ENCODE data around the gene MCRS1.
"Not testable (repeated sequence)": the region's sequence is repeated elsewhere in the genome, so short reads cannot be mapped to it uniquely, and the experiment has no call there.

Gene MCRS1

DNA sequence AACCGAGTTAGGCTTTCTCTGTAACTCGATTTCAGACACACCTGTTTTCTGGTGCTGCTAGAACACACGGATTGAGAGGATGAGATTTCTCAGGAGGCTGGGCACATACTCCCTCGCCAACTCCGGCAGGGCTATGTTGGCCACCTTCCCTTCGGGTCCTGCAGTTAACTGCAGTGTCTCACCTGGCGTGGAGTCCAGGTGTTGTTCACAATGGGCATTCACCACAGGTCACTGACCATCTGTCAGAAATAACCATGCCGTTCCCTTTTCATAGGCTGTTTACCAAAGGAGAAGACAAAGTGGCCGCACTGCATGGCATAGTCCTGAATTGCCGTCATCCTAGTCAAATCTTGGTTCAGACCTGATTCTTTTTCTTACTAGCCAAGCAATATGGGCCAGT lies 34.6 kb downstream of the MCRS1 start:
- H3K4me3 Mint-ChIP-seq, result no peak overlapping the region

DNA sequence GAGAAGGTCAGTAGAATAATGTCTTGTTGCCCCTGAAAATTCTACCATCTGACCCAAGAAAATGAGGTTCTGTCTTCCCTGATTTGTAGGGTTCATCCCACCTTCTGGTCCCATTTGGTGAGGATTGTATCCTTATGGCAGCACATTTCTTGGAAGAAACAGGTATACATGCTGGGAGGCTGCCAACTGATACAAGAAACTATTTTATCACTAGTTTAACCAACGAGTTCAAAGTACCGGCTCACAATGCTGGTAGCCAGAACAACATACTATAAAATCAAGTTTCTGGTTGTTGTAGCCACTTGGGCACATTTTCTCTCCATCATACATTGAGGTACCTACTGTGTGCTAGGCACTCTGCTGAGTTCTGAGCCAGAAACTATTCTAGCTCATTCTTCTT lies 36.2 kb downstream of the MCRS1 start:
- no peak for ATAC-seq
- no peaks in the 10 kb centered on the region for H3K4me1 Mint-ChIP-seq
- H3K4me3 Mint-ChIP-seq, result no peak overlapping the region
- H3K27ac Mint-ChIP-seq, result no peak overlapping the region
- H3K9me3 Mint-ChIP-seq, result no peaks in the 10 kb centered on the region
- no peak for DNase-seq (ENCODE audit: low spot score in 2 of 2)
- no peaks in the 10 kb centered on the region for H3K36me3 Mint-ChIP-seq

More for the DNA sequence above, 34.6 kb downstream of the MCRS1 start:
- Mint-ChIP-seq H3K36me3 (no peaks in the 10 kb centered on the region), H3K4me1 (no peaks in the 10 kb centered on the region), H3K9me3 (no peaks in the 10 kb centered on the region), H3K27ac (no peak overlapping the region)
- ATAC-seq, result no peak
- DNase-seq (ENCODE audit: low spot score in 2 of 2), result no peak

- no peaks in the 10 kb centered on the region for H3K4me1 Mint-ChIP-seq
- no peak for DNase-seq (ENCODE audit: low spot score in 2 of 2)
- H3K36me3 Mint-ChIP-seq, result no peaks in the 10 kb centered on the region
- H3K9me3 Mint-ChIP-seq, result no peaks in the 10 kb centered on the region
- no peak overlapping the region for H3K4me3 Mint-ChIP-seq
- ATAC-seq, result no peak
- H3K27ac Mint-ChIP-seq, result no peak overlapping the region
Observed at GRCh38 chr12:49529414-49529813, 38.5 kb downstream of the MCRS1 start.

- Mint-ChIP-seq H3K27ac (peak overlapping the region; percentile 40), H3K36me3 (no peaks in the 10 kb centered on the region), H3K4me1 (no peaks in the 10 kb centered on the region), H3K9me3 (no peaks in the 10 kb centered on the region), H3K4me3 (no peak overlapping the region)
- DNase-seq (ENCODE audit: low spot score in 2 of 2) (peak in 1 of 2 donors; percentile 18), ATAC-seq (no peak)
Observed at GRCh38 chr12:49527361-49528130, 40.4 kb downstream of the MCRS1 start.

DNA sequence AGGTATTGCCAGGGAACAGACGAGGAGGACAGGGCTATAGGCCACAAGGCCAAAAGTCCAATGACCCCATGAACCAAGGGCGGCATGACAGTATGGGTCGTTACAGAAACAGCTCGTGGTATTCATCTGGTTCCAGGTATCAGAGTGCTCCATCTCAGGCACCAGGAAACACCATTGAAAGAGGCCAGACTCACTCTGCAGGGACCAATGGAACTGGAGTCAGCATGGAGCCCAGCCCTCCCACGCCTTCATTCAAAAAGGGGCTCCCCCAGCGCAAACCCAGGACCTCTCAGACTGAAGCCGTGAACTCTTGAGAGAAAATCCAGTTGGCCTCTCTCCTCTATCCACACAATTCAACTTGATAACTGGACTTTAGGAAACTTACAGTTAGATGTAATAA lies 42.0 kb downstream of the MCRS1 start:
- no peaks in the 10 kb centered on the region for H3K4me1 Mint-ChIP-seq
- no peak overlapping the region for H3K27ac Mint-ChIP-seq
- ATAC-seq (no peak), DNase-seq (ENCODE audit: low spot score in 2 of 2) (no peak)
- H3K4me3 Mint-ChIP-seq, result no peak overlapping the region
- H3K9me3 Mint-ChIP-seq, result no peaks in the 10 kb centered on the region
- no peaks in the 10 kb centered on the region for H3K36me3 Mint-ChIP-seq

GRCh38 chr12:49524660-49525324 lies 43.1 kb downstream of the MCRS1 start:
- ATAC-seq (no peak), DNase-seq (ENCODE audit: low spot score in 2 of 2) (no peak)
- no peak overlapping the region for H3K27ac Mint-ChIP-seq
- H3K4me1 Mint-ChIP-seq, result no peaks in the 10 kb centered on the region
- no peaks in the 10 kb centered on the region for H3K9me3 Mint-ChIP-seq
- H3K36me3 Mint-ChIP-seq, result peaks cover 2% of the 10 kb centered on the region
- H3K4me3 Mint-ChIP-seq, result no peak overlapping the region

DNA sequence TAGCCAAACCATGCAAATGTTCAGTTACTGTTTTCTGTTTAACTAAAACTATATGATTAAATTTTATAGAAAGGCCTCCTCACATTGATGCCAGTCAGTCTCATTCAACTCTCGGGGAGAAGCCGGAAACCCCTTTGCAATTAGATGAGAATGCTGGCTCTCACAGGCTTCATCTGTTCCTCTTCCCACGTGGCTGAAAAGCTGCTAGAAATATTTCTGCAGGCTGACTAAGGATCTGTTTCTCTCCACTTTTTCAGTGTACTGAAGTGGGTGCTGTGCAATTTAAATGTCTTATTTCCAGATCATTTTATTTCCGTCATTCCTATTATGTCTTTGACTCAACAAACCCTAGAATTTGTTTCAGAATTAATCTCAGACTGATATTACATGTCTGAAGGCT lies 46.6 kb downstream of the MCRS1 start:
- DNase-seq (ENCODE audit: low spot score in 2 of 2) (no peak), ATAC-seq (no peak)
- Mint-ChIP-seq H3K27ac (no peak overlapping the region), H3K36me3 (peaks cover 5% of the 10 kb centered on the region), H3K4me1 (no peaks in the 10 kb centered on the region), H3K4me3 (no peak overlapping the region), H3K9me3 (no peaks in the 10 kb centered on the region)

DNA sequence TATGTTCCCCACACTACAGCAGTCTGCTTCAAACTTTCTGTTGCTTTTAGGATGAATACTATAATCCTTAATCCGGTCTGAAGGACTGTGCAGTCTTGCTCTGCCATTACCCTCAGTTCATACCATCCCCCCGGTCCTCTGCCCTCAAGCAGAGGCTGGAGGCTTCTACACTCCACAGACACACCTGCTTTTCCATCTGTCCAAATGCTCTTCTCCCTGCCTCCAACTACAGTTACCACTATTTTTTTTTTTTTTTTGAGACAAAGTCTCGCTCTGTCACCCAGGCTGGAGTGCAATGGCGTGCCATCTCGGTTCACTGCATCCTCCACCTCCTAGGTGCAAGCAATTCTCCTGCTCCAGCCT lies 48.4 kb downstream of the MCRS1 start:
- no peaks in the 10 kb centered on the region for H3K4me1 Mint-ChIP-seq

GRCh38 chr12:49518914-49519573 lies 48.9 kb downstream of the MCRS1 start:
- DNase-seq (ENCODE audit: low spot score in 2 of 2), result no peak
- Mint-ChIP-seq H3K9me3 (no peaks in the 10 kb centered on the region), H3K27ac (no peak overlapping the region), H3K4me3 (no peak overlapping the region), H3K4me1 (no peaks in the 10 kb centered on the region), H3K36me3 (peaks cover 5% of the 10 kb centered on the region)
- ATAC-seq, result no peak

More for the DNA sequence above, 48.4 kb downstream of the MCRS1 start:
- Mint-ChIP-seq H3K4me3 (no peak overlapping the region), H3K9me3 (no peaks in the 10 kb centered on the region), H3K36me3 (peaks cover 5% of the 10 kb centered on the region), H3K27ac (no peak overlapping the region)
- no peak for DNase-seq (ENCODE audit: low spot score in 2 of 2)
- ATAC-seq, result no peak

DNA sequence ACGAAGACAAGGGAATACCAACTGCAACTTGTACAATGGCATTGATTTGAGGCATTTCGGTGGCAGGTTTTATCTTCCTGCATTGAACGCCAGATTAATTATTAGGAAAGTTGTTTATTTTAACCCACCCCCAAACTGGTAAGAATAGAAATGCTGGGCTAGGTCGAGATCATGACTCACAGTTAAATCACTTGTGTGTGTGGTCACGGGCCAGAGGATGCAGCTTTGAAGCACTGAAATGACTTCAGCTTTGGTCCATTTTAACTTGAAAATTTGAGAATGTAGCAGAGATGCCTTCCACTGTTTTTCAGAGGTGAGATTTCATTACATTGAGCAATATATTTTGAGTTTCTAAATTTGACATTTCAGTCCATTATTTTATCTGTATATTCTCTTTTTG lies 52.7 kb downstream of the MCRS1 start:
- H3K27ac Mint-ChIP-seq, result no peak overlapping the region
- no peak for DNase-seq (ENCODE audit: low spot score in 2 of 2)
- no peaks in the 10 kb centered on the region for H3K4me1 Mint-ChIP-seq
- H3K36me3 Mint-ChIP-seq, result peaks cover 5% of the 10 kb centered on the region
- H3K9me3 Mint-ChIP-seq, result no peaks in the 10 kb centered on the region
- ATAC-seq, result no peak
- H3K4me3 Mint-ChIP-seq, result no peak overlapping the region

- H3K9me3 Mint-ChIP-seq, result no peaks in the 10 kb centered on the region
- no peaks in the 10 kb centered on the region for H3K4me1 Mint-ChIP-seq
- DNase-seq (ENCODE audit: low spot score in 2 of 2) (no peak), ATAC-seq (no peak)
- no peaks in the 10 kb centered on the region for H3K36me3 Mint-ChIP-seq
- no peak overlapping the region for H3K4me3 Mint-ChIP-seq
- H3K27ac Mint-ChIP-seq, result no peak overlapping the region
Observed at GRCh38 chr12:49512546-49512945, 55.4 kb downstream of the MCRS1 start.

DNA sequence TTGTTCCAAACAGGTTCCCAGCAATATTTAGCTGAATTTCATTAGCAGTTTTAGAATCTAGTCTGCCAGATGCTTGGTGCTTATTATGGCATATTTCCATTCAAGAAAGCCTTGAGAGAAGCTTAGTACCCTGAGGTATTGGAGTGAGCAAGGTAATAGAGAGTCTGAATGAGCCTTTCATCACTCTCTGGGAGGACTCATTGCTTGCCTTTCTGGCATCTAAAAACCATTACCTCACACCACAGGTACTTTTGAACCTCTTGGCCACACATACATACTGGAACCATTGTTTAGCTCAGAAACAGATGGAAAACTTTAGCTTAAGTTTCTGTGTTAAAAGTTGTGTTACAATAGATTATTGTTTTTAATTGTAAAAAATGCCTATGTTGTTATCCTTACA lies 56.5 kb downstream of the MCRS1 start:
- no peak for DNase-seq (ENCODE audit: low spot score in 2 of 2)
- no peak overlapping the region for H3K4me3 Mint-ChIP-seq
- no peak overlapping the region for H3K27ac Mint-ChIP-seq
- no peaks in the 10 kb centered on the region for H3K9me3 Mint-ChIP-seq
- H3K4me1 Mint-ChIP-seq, result no peaks in the 10 kb centered on the region
- no peaks in the 10 kb centered on the region for H3K36me3 Mint-ChIP-seq
- ATAC-seq, result no peak

DNA sequence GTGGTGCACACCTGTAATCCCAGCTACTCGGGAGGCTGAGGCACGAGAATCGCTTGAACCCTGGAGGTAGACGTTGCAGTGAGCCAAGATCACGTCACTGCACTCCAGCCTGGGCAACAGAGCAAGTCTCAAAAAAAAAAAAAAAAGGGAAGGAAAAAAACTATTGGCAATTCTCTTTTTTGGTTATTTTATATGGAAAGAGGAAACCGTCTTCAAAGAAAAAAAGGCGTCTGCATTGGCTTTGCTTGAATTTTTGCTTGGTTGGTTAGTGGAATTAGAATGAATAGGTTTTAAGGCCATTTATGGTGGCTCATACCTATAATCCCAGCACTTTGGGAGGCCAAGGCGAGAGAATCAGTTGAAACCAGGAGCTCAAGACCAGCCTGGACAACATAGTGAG lies 58.3 kb downstream of the MCRS1 start:
- not testable (repeated sequence) for H3K27ac Mint-ChIP-seq; H3K4me3 Mint-ChIP-seq; H3K9me3 Mint-ChIP-seq; DNase-seq (ENCODE audit: low spot score in 2 of 2); ATAC-seq; H3K36me3 Mint-ChIP-seq; H3K4me1 Mint-ChIP-seq
